Adrenal gland (tissue), 12 donors: ENCODE measurements around the gene PPOX. TPM values are rescaled to one million over a fixed set of nuclear protein-coding genes. Genes with fewer than 3 reads are reported as not detected.

ENCODE experiments used
- DNase-seq, 7 donors: peaks; one replicate each; pipeline ENCODE4 v3.0.0-alpha.2; 2019 to 2020
- H3K27ac ChIP-seq, 5 donors: fragments of 200-600 bp; sonication (generic) in 4 of 5; 1 replicate in 3 of 5; 2 replicates in 2 of 5; pipeline versions ENCODE4 v1.5.1 to v1.8.0; 2016 to 2020; ENCODE audit warnings: mild to moderate bottlenecking in 1 of 5
- H3K27me3 ChIP-seq: fragments of 200-600 bp; 2 replicates; pipeline ENCODE4 v1.8.0; 2021
- H3K36me3 ChIP-seq, 2 donors: fragments of 200-600 bp; replicated peaks in 1 of 2; 1 replicate in 1 of 2; 2 replicates in 1 of 2; pipeline versions ENCODE4 v1.5.1 to v1.8.0; 2018 to 2022
- H3K4me1 ChIP-seq, 2 donors: fragments of 200-600 bp; replicated peaks in 1 of 2; 1 replicate in 1 of 2; 2 replicates in 1 of 2; pipeline versions ENCODE4 v1.5.1 to v1.8.0; 2018 to 2021
- H3K4me3 ChIP-seq, 4 donors: fragments of 200-600 bp; sonication (generic) in 3 of 4; one replicate each; pipeline ENCODE4 v1.5.1; 2016 to 2018
- H3K9me3 ChIP-seq, 3 donors: fragments of 200-600 bp; sonication (generic) in 1 of 3; replicated peaks in 1 of 3; 1 replicate in 2 of 3; 2 replicates in 1 of 3; pipeline versions ENCODE4 v1.5.1 to v1.8.0; 2016 to 2021
- CTCF ChIP-seq, 6 experiments: fragments of 450-650 bp in 4 of 6; fragments of 200-600 bp in 2 of 6; sonication (generic) in 1 of 6; IDR thresholded peaks; 1 replicate in 5 of 6; 2 replicates in 1 of 6; pipeline versions ENCODE4 v1.5.1 to v1.8.0; 2016 to 2021; ENCODE audit warnings: antibody characterized with exemption in 6 of 6, mild to moderate bottlenecking in 2 of 6, moderate library complexity in 1 of 6
- POLR2A ChIP-seq, 2 donors: fragments of 450-650 bp; IDR thresholded peaks; one replicate each; pipeline ENCODE4 v1.6.1; 2017; ENCODE audit warnings: antibody characterized with exemption in 2 of 2, mild to moderate bottlenecking in 2 of 2, moderate library complexity in 1 of 2
- WGBS, 4 donors: extraction: QIAGEN DNeasy Blood & Tissue Kit in 2 of 4; methylation state at CpG; one replicate each; pipeline versions ENCODE4 v1.1.5 to v1.1.7; 2013 to 2017; 5-methylcytosine and 5-hydroxymethylcytosine counted together
- intact Hi-C, 2 donors: fragments of 100-400 bp; cut with DNase I; formaldehyde crosslinking; loops; one replicate each; pipeline versions ENCODE4 v1.14.1 to v1.15.0; 2022 to 2023
- polyA plus RNA-seq, 3 donors: library from polyadenylated mRNA; stranded (reverse); fragments of 200-250 nt in 2 of 3; fragments of 350-450 nt in 1 of 3; fragmentation: Illumina TruSeq in 1 of 3; extraction: RNeasy Lipid Tissue Mini Kit (QIAGEN cat#74804) in 1 of 3; gene quantifications; one replicate each; pipeline ENCODE4 v1.2.3, GENCODE V29; 2013 to 2014
- total RNA-seq, 9 donors: library from RNA; depleted of rRNA in 4 of 9; stranded (reverse); fragments of >200 nt in 4 of 9; fragments of 120-200 nt in 1 of 9; fragmentation: NEBNext Ultra II Directional in 1 of 9; extraction: Animal tissue kit (Norgen Biotek cat#: 25700) in 1 of 9; gene quantifications; one replicate each; pipeline versions ENCODE4 v1.1.0 to v1.2.4, GENCODE V29; 2013 to 2023
- donor health status: healthy with polysubstance abuse.
- donor health status: Bipolar disorder and iron deficiency.
- donor health status: DM: yes; HTN: yes; CAD: no.
- donor health status: DM: no; HTN: no; CAD: no.
- donor health status: DM: no; HTN: no; CAD: no.
- donor health status: DM: yes; HTN: yes; CAD: no.

Gene PPOX
- total and polyA plus RNA-seq, 12 donors: 13.2 to 268 (median 39.0) TPM

- H3K4me3 ChIP-seq: no peak overlapping the region
- peak overlapping the region in 2 of 5 donors; percentile 23 to 48 for H3K27ac ChIP-seq
- H3K36me3 ChIP-seq: peaks cover 0 to 73% of the 10 kb centered on the region in 2 donors
- H3K4me1 ChIP-seq: peaks cover 16 to 30% of the 10 kb centered on the region in 2 donors
- WGBS, 4 donors: 53 to 68% (median 60%) methylated on average over 1 of the region's 1 CpG
- H3K9me3 ChIP-seq: no peaks in the 10 kb centered on the region
- H3K27me3 ChIP-seq: no peaks in the 10 kb centered on the region
- TF ChIP-seq POLR2A (IDR thresholded peaks at IDR 0.05) (no peak), CTCF (IDR thresholded peaks at IDR 0.05) (no peak)
- DNase-seq: no peak
- intact Hi-C loops: no loop called here
Observed at GRCh38 chr1:161172349-161172748, 6.1 kb downstream of the PPOX start.

GRCh38 chr1:161172776-161173376 lies 6.7 kb downstream of the PPOX start:
- 17 to 31% (median 22%) methylated on average over 4 of the region's 4 CpGs for WGBS, 4 donors
- Histone ChIP-seq H3K27ac (peak overlapping the region in 4 of 5 donors; percentile 20 to 72 (median 49)), H3K27me3 (no peaks in the 10 kb centered on the region)

GRCh38 chr1:161173711-161174110 lies 7.5 kb downstream of the PPOX start:
- Histone ChIP-seq H3K4me3 (no peak overlapping the region), H3K27me3 (no peaks in the 10 kb centered on the region), H3K27ac (peak overlapping the region in 4 of 5 donors; percentile 20 to 72 (median 49)), H3K9me3 (no peaks in the 10 kb centered on the region), H3K36me3 (peaks cover 0 to 67% of the 10 kb centered on the region in 2 donors), H3K4me1 (peaks cover 16 to 30% of the 10 kb centered on the region in 2 donors)
- intact Hi-C loops: no loop called here
- no peak for TF ChIP-seq CTCF (IDR thresholded peaks at IDR 0.05)
- no peak for TF ChIP-seq POLR2A (IDR thresholded peaks at IDR 0.05)
- peak in 1 of 7 donors; percentile 6 for DNase-seq
- 93 to 98% (median 96%) methylated on average over 8 to 11 of the region's 11 CpGs for WGBS, 4 donors

More at GRCh38 chr1:161172776-161173376, 6.7 kb downstream of the PPOX start:
- intact Hi-C loops: no loop called here
- Histone ChIP-seq H3K4me1 (peaks cover 16 to 29% of the 10 kb centered on the region in 2 donors), H3K9me3 (no peaks in the 10 kb centered on the region), H3K36me3 (peaks cover 0 to 73% of the 10 kb centered on the region in 2 donors), H3K4me3 (no peak overlapping the region)
- peak in 5 of 7 donors; percentile 65 to 78 (median 70) for DNase-seq
- no peak for TF ChIP-seq POLR2A (IDR thresholded peaks at IDR 0.05)
- no peak for TF ChIP-seq CTCF (IDR thresholded peaks at IDR 0.05)

- no peak for DNase-seq
- Histone ChIP-seq H3K36me3 (peaks cover 0 to 55% of the 10 kb centered on the region in 2 donors), H3K9me3 (no peaks in the 10 kb centered on the region), H3K27me3 (no peaks in the 10 kb centered on the region), H3K27ac (no peak overlapping the region), H3K4me3 (no peak overlapping the region), H3K4me1 (peaks cover 16 to 30% of the 10 kb centered on the region in 2 donors)
- 90 to 98% (median 96%) methylated on average over 11 of the region's 11 CpGs for WGBS, 4 donors
- intact Hi-C loops: no loop called here
- no peak for TF ChIP-seq POLR2A (IDR thresholded peaks at IDR 0.05)
- TF ChIP-seq CTCF (IDR thresholded peaks at IDR 0.05): no peak
Observed at GRCh38 chr1:161174911-161175310, 8.7 kb downstream of the PPOX start.
